K562 (cell line): ENCODE results near the gene ESPN.

Experiments
- BCOR ChIP-seq: fragments of 450-650 bp; IDR thresholded peaks from 2 replicates; pipeline ENCODE4 v1.6.1; 2016
- COPS2 ChIP-seq: fragments of 450-650 bp; conservative IDR thresholded peaks from 2 replicates; pipeline ENCODE4 v1.6.1; 2016; ENCODE audit warnings: mild to moderate bottlenecking, moderate library complexity
- EGR1 ChIP-seq: fragments of 450-650 bp; conservative IDR thresholded peaks from 2 replicates; pipeline ENCODE4 v1.6.1; 2017; ENCODE audit warnings: mild to moderate bottlenecking
- GATAD2A ChIP-seq: fragments of 450-650 bp; IDR thresholded peaks from 2 replicates; pipeline ENCODE4 v1.6.1; 2017
- OTX1 ChIP-seq: fragments of 450-650 bp; formaldehyde crosslinking; IDR thresholded peaks from 2 replicates; pipeline ENCODE4 v1.4.0; 2022; ENCODE audit warnings: mild to moderate bottlenecking
- PRMT5 ChIP-seq: sonication (generic); formaldehyde crosslinking; IDR thresholded peaks from 2 replicates; pipeline ENCODE4 v1.5.0; 2020; ENCODE audit warnings: missing genetic modification reagents
- RAD51 ChIP-seq: fragments of 450-650 bp; IDR thresholded peaks from 2 replicates; pipeline ENCODE4 v1.7.1; 2016; ENCODE audit warnings: low read depth, mild to moderate bottlenecking, borderline replicate concordance
- SETDB1 ChIP-seq: IDR thresholded peaks from one replicate; pipeline ENCODE4 v1.6.1; 2012; ENCODE audit warnings: low read length, control low read depth, inconsistent platforms
- TRIM28 ChIP-seq: fragments of 450-650 bp; IDR thresholded peaks from 2 replicates; pipeline ENCODE4 v1.6.1; 2017
- TF ChIP-seq, protein P1 (sequence below), 3 experiments: IDR thresholded peaks in 2 of 3; conservative IDR thresholded peaks in 1 of 3; 2 replicates each; pipeline ENCODE4 v1.5.1; 2011 to 2012; ENCODE audit warnings: low read length in 3 of 3, mild to moderate bottlenecking in 3 of 3, control low read depth in 2 of 3, improper control_type of control experiment in 1 of 3, inconsistent platforms in 1 of 3, low read depth in 1 of 3, mixed read lengths in 1 of 3, moderate library complexity in 1 of 3; ENCODE audit not compliant: insufficient read depth in 2 of 3
- TF ChIP-seq, protein P2 (sequence below), 2 experiments: fragments of 450-650 bp; formaldehyde crosslinking in 1 of 2; IDR thresholded peaks; 2 replicates each; pipeline versions ENCODE4 v1.4.0 to v1.6.1; 2014 to 2020; ENCODE audit warnings: mild to moderate bottlenecking in 2 of 2, borderline replicate concordance in 1 of 2, low read depth in 1 of 2
- TF ChIP-seq, protein P3 (sequence below): fragments of 250-450 bp; sonication (Bioruptor Pico); IDR thresholded peaks from 2 replicates; pipeline ENCODE4 v1.4.0; 2020; ENCODE audit warnings: mild to moderate bottlenecking

DNA sequence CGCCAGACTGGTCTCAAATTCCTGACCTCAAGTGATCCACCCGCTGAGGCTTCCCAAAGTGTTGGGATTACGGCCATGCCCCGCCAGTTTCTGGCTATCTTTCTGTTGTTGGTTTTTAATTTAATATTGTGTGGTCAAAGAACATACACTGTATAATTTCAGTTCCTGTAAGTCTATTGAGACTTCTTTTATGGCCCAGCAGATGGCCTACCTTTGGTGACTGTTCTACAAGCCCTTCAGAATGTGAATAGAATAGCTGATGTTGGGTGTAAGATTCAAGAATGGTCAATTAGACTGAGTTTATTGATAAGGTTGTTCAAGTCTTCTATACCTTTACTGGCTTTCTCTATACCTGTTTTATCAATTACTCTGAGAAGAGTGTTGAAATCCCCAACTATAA lies 15.5 kb upstream of the ESPN start:
- TF ChIP-seq OTX1 (CRISPR knock-in tag) (no peak), GATAD2A (no peak), COPS2 (no peak), TRIM28 (no peak), BCOR (no peak), EGR1 (no peak), SETDB1 (no peak), RAD51 (no peak), PRMT5 (CRISPR knock-in tag) (no peak)
- TF ChIP-seq, protein P1, sequence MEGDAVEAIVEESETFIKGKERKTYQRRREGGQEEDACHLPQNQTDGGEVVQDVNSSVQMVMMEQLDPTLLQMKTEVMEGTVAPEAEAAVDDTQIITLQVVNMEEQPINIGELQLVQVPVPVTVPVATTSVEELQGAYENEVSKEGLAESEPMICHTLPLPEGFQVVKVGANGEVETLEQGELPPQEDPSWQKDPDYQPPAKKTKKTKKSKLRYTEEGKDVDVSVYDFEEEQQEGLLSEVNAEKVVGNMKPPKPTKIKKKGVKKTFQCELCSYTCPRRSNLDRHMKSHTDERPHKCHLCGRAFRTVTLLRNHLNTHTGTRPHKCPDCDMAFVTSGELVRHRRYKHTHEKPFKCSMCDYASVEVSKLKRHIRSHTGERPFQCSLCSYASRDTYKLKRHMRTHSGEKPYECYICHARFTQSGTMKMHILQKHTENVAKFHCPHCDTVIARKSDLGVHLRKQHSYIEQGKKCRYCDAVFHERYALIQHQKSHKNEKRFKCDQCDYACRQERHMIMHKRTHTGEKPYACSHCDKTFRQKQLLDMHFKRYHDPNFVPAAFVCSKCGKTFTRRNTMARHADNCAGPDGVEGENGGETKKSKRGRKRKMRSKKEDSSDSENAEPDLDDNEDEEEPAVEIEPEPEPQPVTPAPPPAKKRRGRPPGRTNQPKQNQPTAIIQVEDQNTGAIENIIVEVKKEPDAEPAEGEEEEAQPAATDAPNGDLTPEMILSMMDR (IDR thresholded peaks at IDR 0.05 in 2 of 3, conservative IDR thresholded peaks at IDR 0.05 in 1 of 3; ENCODE audit: insufficient read depth in 2 of 3, low read depth in 1 of 3, low read length in 3 of 3) = 0 out of 6 replicates have a peak, but pooled peaks of 1 of the 3 experiments have one; percentile 5
- TF ChIP-seq, protein P2, sequence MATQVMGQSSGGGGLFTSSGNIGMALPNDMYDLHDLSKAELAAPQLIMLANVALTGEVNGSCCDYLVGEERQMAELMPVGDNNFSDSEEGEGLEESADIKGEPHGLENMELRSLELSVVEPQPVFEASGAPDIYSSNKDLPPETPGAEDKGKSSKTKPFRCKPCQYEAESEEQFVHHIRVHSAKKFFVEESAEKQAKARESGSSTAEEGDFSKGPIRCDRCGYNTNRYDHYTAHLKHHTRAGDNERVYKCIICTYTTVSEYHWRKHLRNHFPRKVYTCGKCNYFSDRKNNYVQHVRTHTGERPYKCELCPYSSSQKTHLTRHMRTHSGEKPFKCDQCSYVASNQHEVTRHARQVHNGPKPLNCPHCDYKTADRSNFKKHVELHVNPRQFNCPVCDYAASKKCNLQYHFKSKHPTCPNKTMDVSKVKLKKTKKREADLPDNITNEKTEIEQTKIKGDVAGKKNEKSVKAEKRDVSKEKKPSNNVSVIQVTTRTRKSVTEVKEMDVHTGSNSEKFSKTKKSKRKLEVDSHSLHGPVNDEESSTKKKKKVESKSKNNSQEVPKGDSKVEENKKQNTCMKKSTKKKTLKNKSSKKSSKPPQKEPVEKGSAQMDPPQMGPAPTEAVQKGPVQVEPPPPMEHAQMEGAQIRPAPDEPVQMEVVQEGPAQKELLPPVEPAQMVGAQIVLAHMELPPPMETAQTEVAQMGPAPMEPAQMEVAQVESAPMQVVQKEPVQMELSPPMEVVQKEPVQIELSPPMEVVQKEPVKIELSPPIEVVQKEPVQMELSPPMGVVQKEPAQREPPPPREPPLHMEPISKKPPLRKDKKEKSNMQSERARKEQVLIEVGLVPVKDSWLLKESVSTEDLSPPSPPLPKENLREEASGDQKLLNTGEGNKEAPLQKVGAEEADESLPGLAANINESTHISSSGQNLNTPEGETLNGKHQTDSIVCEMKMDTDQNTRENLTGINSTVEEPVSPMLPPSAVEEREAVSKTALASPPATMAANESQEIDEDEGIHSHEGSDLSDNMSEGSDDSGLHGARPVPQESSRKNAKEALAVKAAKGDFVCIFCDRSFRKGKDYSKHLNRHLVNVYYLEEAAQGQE (IDR thresholded peaks at IDR 0.05; ENCODE audit: borderline replicate concordance) = no peak
- TF ChIP-seq, protein P2 (CRISPR knock-in tag; IDR thresholded peaks at IDR 0.05; ENCODE audit: low read depth) = no peak
- TF ChIP-seq, protein P3, sequence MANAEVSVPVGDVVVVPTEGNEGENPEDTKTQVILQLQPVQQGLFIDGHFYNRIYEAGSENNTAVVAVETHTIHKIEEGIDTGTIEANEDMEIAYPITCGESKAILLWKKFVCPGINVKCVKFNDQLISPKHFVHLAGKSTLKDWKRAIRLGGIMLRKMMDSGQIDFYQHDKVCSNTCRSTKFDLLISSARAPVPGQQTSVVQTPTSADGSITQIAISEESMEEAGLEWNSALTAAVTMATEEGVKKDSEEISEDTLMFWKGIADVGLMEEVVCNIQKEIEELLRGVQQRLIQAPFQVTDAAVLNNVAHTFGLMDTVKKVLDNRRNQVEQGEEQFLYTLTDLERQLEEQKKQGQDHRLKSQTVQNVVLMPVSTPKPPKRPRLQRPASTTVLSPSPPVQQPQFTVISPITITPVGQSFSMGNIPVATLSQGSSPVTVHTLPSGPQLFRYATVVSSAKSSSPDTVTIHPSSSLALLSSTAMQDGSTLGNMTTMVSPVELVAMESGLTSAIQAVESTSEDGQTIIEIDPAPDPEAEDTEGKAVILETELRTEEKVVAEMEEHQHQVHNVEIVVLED (CRISPR knock-in tag) = no peak
